HG03095 (cell line): ENCODE results near the gene CSTPP1.

Source experiments
- ATAC-seq: cut with Tn5 transposase; IDR thresholded peaks from one replicate; pipeline ENCODE4 v1.9.1; 2021; ENCODE audit warnings: moderate library complexity; ENCODE audit not compliant: unreplicated experiment

The CSTPP1 gene

GRCh38 chr11:47154616-47155570 lies 218.3 kb downstream of the CSTPP1 start:
- no peak for ATAC-seq

- no peak for ATAC-seq
Measured at GRCh38 chr11:47155879-47156278, 219.3 kb downstream of the CSTPP1 start.

- no peak for ATAC-seq
Measured at GRCh38 chr11:47156333-47156732, 219.8 kb downstream of the CSTPP1 start.

DNA sequence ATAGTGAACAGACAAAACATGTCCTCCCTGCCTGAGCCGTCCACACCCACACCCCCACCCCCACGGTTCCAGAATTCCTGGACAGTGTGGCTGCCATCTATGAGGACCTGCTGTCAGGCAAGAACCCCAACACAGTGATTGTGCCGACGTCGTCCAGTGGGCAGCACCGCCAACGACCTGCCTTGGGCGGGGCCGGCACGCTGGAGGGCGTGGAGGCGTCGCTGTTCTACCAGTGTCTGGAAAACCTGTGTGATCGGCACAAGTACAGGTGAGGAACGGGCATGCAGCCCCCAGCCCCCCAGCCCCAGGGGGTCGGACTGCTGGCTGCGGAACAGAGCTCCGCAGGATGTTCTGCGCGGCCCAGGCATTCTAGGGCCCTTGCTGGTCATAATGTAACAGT lies 220.4 kb downstream of the CSTPP1 start:
- no peak for ATAC-seq

- ATAC-seq = no peak
Measured at GRCh38 chr11:47157805-47158204, 221.2 kb downstream of the CSTPP1 start.

DNA sequence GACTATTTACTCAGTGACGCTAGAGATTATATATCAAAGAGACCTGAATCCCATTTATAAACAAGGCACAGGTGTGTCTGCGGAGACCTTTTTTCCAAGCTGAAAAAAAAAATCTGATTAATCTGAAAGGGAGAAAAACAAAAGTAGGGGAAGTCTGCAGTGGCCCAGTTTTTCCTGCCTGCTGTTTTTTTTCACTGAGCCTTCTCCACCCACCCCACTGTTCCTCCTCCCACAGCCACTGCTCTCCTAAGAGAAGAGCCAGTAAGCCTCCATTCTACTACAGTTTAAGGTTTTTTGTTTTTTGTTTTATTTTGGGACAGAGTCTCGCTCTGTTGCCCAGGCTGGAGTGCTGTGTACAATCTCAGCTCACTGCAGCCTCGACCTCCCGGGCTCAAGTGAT lies 221.7 kb downstream of the CSTPP1 start:
- no peak for ATAC-seq

GRCh38 chr11:47160753-47161133 lies 224.2 kb downstream of the CSTPP1 start:
- ATAC-seq = no peak

DNA sequence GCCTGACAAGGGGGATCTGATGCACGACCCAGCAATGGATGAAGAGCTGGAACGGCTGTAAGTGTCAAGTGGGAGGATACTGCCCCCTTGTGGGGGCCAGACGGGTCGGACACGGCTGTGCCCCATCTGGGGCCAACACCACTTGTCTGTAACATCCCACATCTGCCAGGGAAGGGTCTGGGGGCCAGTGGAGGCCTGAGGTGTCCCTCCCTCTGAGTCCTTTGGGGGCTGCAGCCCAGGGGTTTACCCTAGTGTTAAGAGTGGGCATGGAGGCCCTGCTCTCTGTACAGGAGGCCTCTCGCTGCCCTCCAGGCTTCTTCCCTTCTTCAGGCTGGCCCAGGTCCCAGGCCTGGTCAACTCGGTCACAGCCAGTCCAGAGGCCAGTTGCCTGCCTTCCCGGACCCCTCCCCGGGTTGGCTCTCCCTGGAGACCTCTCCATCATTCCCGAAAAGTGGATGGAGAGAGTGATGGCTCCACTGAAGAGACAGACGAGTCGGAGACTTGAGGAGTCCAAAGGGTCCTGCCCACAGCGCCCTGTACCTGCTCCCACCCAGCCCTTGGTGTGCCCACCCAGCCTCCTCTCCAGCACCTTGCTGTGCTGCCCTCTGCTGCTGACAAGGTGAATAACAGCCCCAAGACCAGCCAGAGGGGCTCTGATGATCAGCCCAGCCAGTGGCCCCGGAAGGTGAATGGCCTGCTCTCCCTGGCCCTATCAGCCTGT lies 224.7 kb downstream of the CSTPP1 start:
- no peak for ATAC-seq

GRCh38 chr11:47161890-47162289 lies 225.3 kb downstream of the CSTPP1 start:
- ATAC-seq = no peak

DNA sequence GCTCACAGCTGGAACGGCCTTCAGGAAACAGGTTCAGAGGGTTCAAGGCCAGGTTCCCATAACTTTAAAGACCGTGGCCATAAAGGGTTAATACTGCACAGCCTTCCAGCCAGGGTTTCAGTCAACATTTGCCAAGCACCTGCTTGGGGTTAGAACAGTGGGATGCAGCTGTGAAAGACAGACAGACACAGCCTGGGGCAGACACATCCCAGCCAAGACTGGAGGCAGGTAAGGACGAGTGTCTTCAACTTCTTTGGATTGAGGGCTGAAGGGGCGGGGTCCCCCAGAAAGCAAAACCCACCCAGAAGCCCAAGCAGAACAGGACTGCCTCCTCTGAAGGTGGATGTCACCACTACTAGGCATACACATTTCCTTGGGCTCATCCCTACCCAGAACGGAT lies 225.9 kb downstream of the CSTPP1 start:
- ATAC-seq = no peak

DNA sequence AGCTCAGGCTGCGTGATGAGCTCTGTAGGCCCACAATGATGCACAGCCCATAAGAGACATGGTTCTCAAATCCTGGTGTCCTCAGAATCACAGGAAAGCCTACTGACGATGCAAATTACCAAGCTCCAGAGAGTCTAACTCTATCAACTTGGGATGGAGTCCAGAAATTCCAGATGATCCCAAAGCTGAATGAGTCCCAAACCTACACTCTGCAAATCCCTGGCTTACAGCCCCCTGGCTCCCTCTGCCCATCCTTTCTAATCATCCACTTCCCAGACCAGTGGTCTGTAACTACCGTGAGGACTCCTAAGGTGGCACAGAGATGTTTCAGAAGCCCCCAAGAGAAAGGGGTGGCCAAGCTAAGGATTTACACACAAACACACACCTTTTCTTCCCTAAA lies 226.6 kb downstream of the CSTPP1 start:
- no peak for ATAC-seq

DNA sequence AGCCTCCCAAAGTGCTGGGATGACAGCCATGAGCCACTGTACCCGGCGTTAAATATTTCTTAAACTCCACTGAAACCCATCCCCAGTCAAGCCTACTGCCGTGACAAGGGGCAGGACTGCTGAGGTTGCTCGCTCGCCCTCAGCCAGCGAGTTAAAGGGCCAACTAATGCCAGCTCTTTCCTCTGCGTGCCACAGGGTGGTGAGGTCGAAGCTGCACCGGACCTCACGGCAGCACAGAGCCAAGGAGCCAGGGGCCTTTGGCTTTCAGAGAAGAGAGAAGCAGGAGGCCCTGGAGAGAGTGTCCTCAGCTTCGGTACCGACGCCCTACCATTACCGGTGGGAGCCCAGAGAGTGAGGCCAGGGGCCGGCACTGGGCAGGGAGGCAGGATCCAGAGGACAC lies 227.3 kb downstream of the CSTPP1 start:
- no peak for ATAC-seq

GRCh38 chr11:47164321-47164720 lies 227.8 kb downstream of the CSTPP1 start:
- ATAC-seq = no peak

GRCh38 chr11:47165253-47165840 lies 228.8 kb downstream of the CSTPP1 start:
- ATAC-seq = no peak

- no peak for ATAC-seq
Measured at GRCh38 chr11:47166368-47166767, 229.8 kb downstream of the CSTPP1 start.

DNA sequence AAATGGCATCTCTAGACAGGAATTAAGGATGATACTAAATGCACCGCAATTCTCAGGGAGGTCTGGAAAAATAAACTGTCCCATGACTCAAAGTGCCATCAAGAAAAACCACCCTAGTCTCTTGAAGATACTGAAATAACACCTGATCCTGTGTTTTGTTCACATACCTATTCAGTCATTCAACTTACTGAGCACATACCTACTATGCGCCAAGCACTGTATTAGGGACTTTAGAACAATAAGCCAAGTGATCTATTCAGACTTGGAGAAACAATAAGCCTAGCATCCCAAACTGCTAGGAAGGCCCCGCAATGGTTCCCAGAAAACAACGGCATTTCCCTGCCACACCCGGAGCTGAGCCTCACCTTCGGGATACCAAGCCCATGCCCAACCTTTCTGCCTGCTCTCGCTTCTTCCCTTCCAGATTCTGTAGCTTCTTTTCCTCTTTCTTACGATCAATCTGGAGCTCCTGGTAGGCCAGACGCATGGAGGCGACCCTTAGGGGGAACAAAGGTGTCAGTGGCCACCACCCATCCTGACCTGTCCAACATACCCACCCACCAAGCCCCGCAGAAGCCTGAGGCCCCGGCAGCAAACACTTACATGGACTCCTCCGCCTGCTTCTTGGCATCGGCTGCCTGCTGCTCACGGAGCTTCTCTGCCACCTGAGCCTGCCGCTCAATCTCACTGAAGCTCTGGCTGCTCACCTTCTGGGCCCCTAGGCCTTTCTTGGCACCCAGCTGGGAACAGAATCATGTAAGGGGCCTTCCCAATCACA lies 234.7 kb downstream of the CSTPP1 start:
- ATAC-seq = no peak

- ATAC-seq = no peak
Measured at GRCh38 chr11:47171856-47172255, 235.3 kb downstream of the CSTPP1 start.

GRCh38 chr11:47172740-47173336 lies 236.3 kb downstream of the CSTPP1 start:
- ATAC-seq = no peak

DNA sequence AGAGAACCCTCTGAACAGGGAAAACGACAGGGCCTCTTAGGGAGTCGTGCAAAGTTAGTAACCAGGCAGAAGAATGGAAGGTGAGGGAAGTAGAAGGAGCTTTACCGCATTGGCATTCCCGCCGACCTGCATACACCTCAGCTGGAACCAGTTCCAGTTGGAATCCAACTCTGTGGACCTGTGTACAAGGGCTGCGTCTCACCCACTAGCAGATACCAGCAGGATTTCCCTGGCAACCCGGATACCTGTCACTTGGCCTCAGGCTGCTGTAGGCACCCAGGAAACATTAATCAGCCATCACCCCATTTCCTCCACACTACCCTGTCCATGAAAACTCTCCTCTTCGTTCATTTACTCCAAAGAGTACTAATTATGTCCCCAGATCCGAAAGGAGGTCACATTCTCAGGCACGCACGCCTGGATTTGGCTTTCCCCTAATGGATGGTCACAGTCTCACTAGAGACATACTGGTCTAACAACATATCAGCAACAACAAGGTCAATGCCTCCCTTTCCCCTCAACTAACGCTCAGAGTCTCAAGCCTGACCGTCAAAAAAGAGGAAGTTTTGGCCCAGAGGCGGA lies 239.3 kb downstream of the CSTPP1 start:
- no peak for ATAC-seq
